ENCODE measurements around the gene ITPKC.

GRCh38 chr19:40755248-40755624 is 38.3 kb downstream of the ITPKC start:
- TF ChIP-seq TAF1 (IDR thresholded peaks at IDR 0.05; ENCODE audit: borderline replicate concordance, low read depth, low read length) = no peak
- no peak for TF ChIP-seq POLR2A (IDR thresholded peaks at IDR 0.05; ENCODE audit: low read depth, low read length)
- no peak for TF ChIP-seq POLR2AphosphoS5 (IDR thresholded peaks at IDR 0.05; ENCODE audit: low read depth, low read length)

All from GM12892 (cell line).